Activated CD4-positive, alpha-beta memory T cell treated with anti-CD3 and anti-CD28 coated beads, Interleukin-2, amount 10 ng/mL, durations not matched to agents 7 days and 5 days (primary cell): Measurements from ENCODE around the gene GALK2. TPM values are rescaled to one million over a fixed set of nuclear protein-coding genes. Genes with fewer than 3 reads are reported as not detected.
"Not testable (repeated sequence)": the region's sequence is repeated elsewhere in the genome, so short reads cannot be mapped to it uniquely, and the experiment has no call there.

Experiments used
- CTCF ChIA-PET: fragments of 350-600 bp; sonication (Branson Sonifier 250); formaldehyde crosslinking; loops from one replicate; lab custom pipeline; 2021; ENCODE audit warnings: antibody characterized with exemption, inconsistent platforms; lab: Charles Lee
- POLR2A ChIA-PET: fragments of 350-600 bp; sonication (Branson Sonifier 250); formaldehyde crosslinking; loops from one replicate; lab custom pipeline; 2021; ENCODE audit warnings: antibody characterized with exemption; lab: Charles Lee
- DNase-seq: peaks from one replicate; pipeline ENCODE4 v3.0.0-alpha.2; 2020
- H3K27ac Mint-ChIP-seq: one replicate; pipeline ENCODE4 v1.8.0; 2021; ENCODE audit warnings: mild to moderate bottlenecking, mixed read lengths
- H3K27me3 Mint-ChIP-seq: one replicate; pipeline ENCODE4 v1.8.0; 2021; ENCODE audit warnings: mixed read lengths
- H3K36me3 Mint-ChIP-seq: one replicate; pipeline ENCODE4 v1.8.0; 2021; ENCODE audit warnings: low read depth, mixed read lengths
- H3K4me1 Mint-ChIP-seq: one replicate; pipeline ENCODE4 v1.8.0; 2021; ENCODE audit warnings: mixed read lengths
- H3K4me3 Mint-ChIP-seq: one replicate; pipeline ENCODE4 v1.8.0; 2021; ENCODE audit warnings: mild to moderate bottlenecking, mixed read lengths
- H3K9me3 Mint-ChIP-seq: one replicate; pipeline ENCODE4 v1.8.0; 2021; ENCODE audit warnings: mixed read lengths
- total RNA-seq, 2 experiments: library from RNA; stranded (reverse); gene quantifications; one replicate each; pipeline ENCODE4 v1.2.3, GENCODE V29; 2021

The GALK2 gene
- total RNA-seq, 2 experiments from 2014 or later = 30.0 to 31.5 TPM

- no peak for DNase-seq
- H3K27me3 Mint-ChIP-seq = no peaks in the 10 kb centered on the region
- no peaks in the 10 kb centered on the region for H3K9me3 Mint-ChIP-seq
- H3K4me1 Mint-ChIP-seq = peaks cover 44% of the 10 kb centered on the region
- POLR2A ChIA-PET = interaction anchor here (1.0 to 2.6 kb wide), 3 partner anchors 12 to 294 kb away, joined by 7 to 75 read pairs (median 12); partner anchors contain the start of genes COPS2 and EID1
- H3K4me3 Mint-ChIP-seq = peak overlapping the region; percentile 92
- no peak overlapping the region for H3K27ac Mint-ChIP-seq
- peaks cover 23% of the 10 kb centered on the region for H3K36me3 Mint-ChIP-seq
- CTCF ChIA-PET = no interaction called here
Observed at GRCh38 chr15:49171790-49172189, 1.7 kb downstream of the GALK2 start.

GRCh38 chr15:49174902-49175301 is 4.9 kb downstream of the GALK2 start:
- Mint-ChIP-seq H3K27me3 (no peaks in the 10 kb centered on the region), H3K9me3 (no peaks in the 10 kb centered on the region), H3K36me3 (peaks cover 29% of the 10 kb centered on the region), H3K4me3 (no peak overlapping the region), H3K27ac (no peak overlapping the region), H3K4me1 (peaks cover 36% of the 10 kb centered on the region)
- POLR2A ChIA-PET = no interaction called here
- CTCF ChIA-PET = no interaction called here
- DNase-seq = no peak

GRCh38 chr15:49175582-49176397 is 5.7 kb downstream of the GALK2 start:
- DNase-seq, H3K27ac Mint-ChIP-seq, H3K4me3 Mint-ChIP-seq, CTCF ChIA-PET, POLR2A ChIA-PET, H3K9me3 Mint-ChIP-seq, H3K27me3 Mint-ChIP-seq: not testable (repeated sequence)
- Mint-ChIP-seq H3K36me3 (peaks cover 29% of the 10 kb centered on the region), H3K4me1 (peaks cover 34% of the 10 kb centered on the region)

GRCh38 chr15:49178497-49178896 is 8.4 kb downstream of the GALK2 start:
- Mint-ChIP-seq H3K27ac (no peak overlapping the region), H3K27me3 (no peaks in the 10 kb centered on the region), H3K36me3 (peaks cover 30% of the 10 kb centered on the region), H3K4me1 (peaks cover 18% of the 10 kb centered on the region), H3K4me3 (no peak overlapping the region), H3K9me3 (peaks cover 3% of the 10 kb centered on the region)
- POLR2A ChIA-PET = no interaction called here
- CTCF ChIA-PET = interaction anchor here (2.9 kb wide), 1 partner anchor 9 kb away, joined by 8 read pairs; the partner anchor contains the start of gene GALK2
- DNase-seq = no peak

- peaks cover 3% of the 10 kb centered on the region for H3K9me3 Mint-ChIP-seq
- H3K4me1 Mint-ChIP-seq = peaks cover 21% of the 10 kb centered on the region
- no peak overlapping the region for H3K27ac Mint-ChIP-seq
- CTCF ChIA-PET = interaction anchor here (0.7 to 2.9 kb wide), 2 partner anchors 10 to 465 kb away, joined by 4 to 8 read pairs; partner anchors contain the start of gene GALK2
- H3K27me3 Mint-ChIP-seq = no peaks in the 10 kb centered on the region
- DNase-seq = no peak
- H3K36me3 Mint-ChIP-seq = peaks cover 34% of the 10 kb centered on the region
- no peak overlapping the region for H3K4me3 Mint-ChIP-seq
- POLR2A ChIA-PET = no interaction called here
Observed at GRCh38 chr15:49179433-49180190, 9.6 kb downstream of the GALK2 start.

- CTCF ChIA-PET = no interaction called here
Observed at GRCh38 chr15:49182128-49182527, 12.1 kb downstream of the GALK2 start.

GRCh38 chr15:49183741-49184140 is 13.7 kb downstream of the GALK2 start:
- DNase-seq, H3K9me3 Mint-ChIP-seq, H3K4me3 Mint-ChIP-seq, CTCF ChIA-PET, H3K27ac Mint-ChIP-seq, H3K27me3 Mint-ChIP-seq: not testable (repeated sequence)
- POLR2A ChIA-PET = interaction anchor here (1.1 kb wide), 1 partner anchor 12 kb away, joined by 7 read pairs; no protein-coding TSS in a partner anchor
- peaks cover 25% of the 10 kb centered on the region for H3K4me1 Mint-ChIP-seq
- H3K36me3 Mint-ChIP-seq = peaks cover 39% of the 10 kb centered on the region

More at GRCh38 chr15:49182128-49182527, 12.1 kb downstream of the GALK2 start:
- no peaks in the 10 kb centered on the region for H3K27me3 Mint-ChIP-seq
- no peak overlapping the region for H3K27ac Mint-ChIP-seq
- POLR2A ChIA-PET = no interaction called here
- H3K9me3 Mint-ChIP-seq = peaks cover 7% of the 10 kb centered on the region
- no peak overlapping the region for H3K4me3 Mint-ChIP-seq
- no peak for DNase-seq
- peaks cover 32% of the 10 kb centered on the region for H3K36me3 Mint-ChIP-seq
- H3K4me1 Mint-ChIP-seq = peaks cover 25% of the 10 kb centered on the region

GRCh38 chr15:49185473-49185872 is 15.4 kb downstream of the GALK2 start:
- Mint-ChIP-seq H3K4me3 (no peak overlapping the region), H3K27ac (no peak overlapping the region), H3K36me3 (peaks cover 45% of the 10 kb centered on the region), H3K4me1 (peaks cover 28% of the 10 kb centered on the region), H3K27me3 (no peaks in the 10 kb centered on the region), H3K9me3 (peaks cover 12% of the 10 kb centered on the region)
- DNase-seq = no peak
- ChIA-PET CTCF (interaction anchor here (1.2 kb wide), 1 partner anchor 50 kb away, joined by 4 read pairs; no protein-coding TSS in a partner anchor), POLR2A (interaction anchor here (1.0 kb wide), 1 partner anchor 12 kb away, joined by 3 read pairs; no protein-coding TSS in a partner anchor)

- Mint-ChIP-seq H3K27ac (no peak overlapping the region), H3K36me3 (peaks cover 40% of the 10 kb centered on the region), H3K9me3 (peaks cover 9% of the 10 kb centered on the region), H3K4me1 (peaks cover 30% of the 10 kb centered on the region), H3K4me3 (no peak overlapping the region), H3K27me3 (no peaks in the 10 kb centered on the region)
- CTCF ChIA-PET = no interaction called here
- DNase-seq = no peak
- POLR2A ChIA-PET = no interaction called here
Observed at GRCh38 chr15:49187549-49188245, 17.6 kb downstream of the GALK2 start.

- H3K4me3 Mint-ChIP-seq = no peak overlapping the region
- POLR2A ChIA-PET = interaction anchor here (1.0 kb wide), 1 partner anchor 19 kb away, joined by 4 read pairs; the partner anchor contains the start of gene GALK2
- H3K9me3 Mint-ChIP-seq = peaks cover 9% of the 10 kb centered on the region
- H3K27ac Mint-ChIP-seq = no peak overlapping the region
- CTCF ChIA-PET = no interaction called here
- H3K27me3 Mint-ChIP-seq = no peaks in the 10 kb centered on the region
- DNase-seq = no peak
- H3K4me1 Mint-ChIP-seq = peaks cover 30% of the 10 kb centered on the region
- peaks cover 35% of the 10 kb centered on the region for H3K36me3 Mint-ChIP-seq
Observed at GRCh38 chr15:49188933-49189332, 18.9 kb downstream of the GALK2 start.

- Mint-ChIP-seq H3K27me3 (no peaks in the 10 kb centered on the region), H3K27ac (no peak overlapping the region), H3K4me1 (peaks cover 24% of the 10 kb centered on the region), H3K36me3 (peaks cover 31% of the 10 kb centered on the region), H3K9me3 (peaks cover 9% of the 10 kb centered on the region), H3K4me3 (no peak overlapping the region)
- POLR2A ChIA-PET = no interaction called here
- DNase-seq = no peak
- CTCF ChIA-PET = no interaction called here
Observed at GRCh38 chr15:49189631-49190030, 19.6 kb downstream of the GALK2 start.

GRCh38 chr15:49190586-49190985 is 20.5 kb downstream of the GALK2 start:
- no peak for DNase-seq
- peaks cover 28% of the 10 kb centered on the region for H3K36me3 Mint-ChIP-seq
- H3K9me3 Mint-ChIP-seq = peaks cover 9% of the 10 kb centered on the region
- ChIA-PET CTCF (no interaction called here), POLR2A (no interaction called here)
- H3K4me1 Mint-ChIP-seq = peaks cover 19% of the 10 kb centered on the region
- H3K4me3 Mint-ChIP-seq = no peak overlapping the region
- no peaks in the 10 kb centered on the region for H3K27me3 Mint-ChIP-seq
- no peak overlapping the region for H3K27ac Mint-ChIP-seq
